Measurements from ENCODE around the gene CRYM.
"Not testable (repeated sequence)": the region's sequence is repeated elsewhere in the genome, so short reads cannot be mapped to it uniquely, and the experiment has no call there.

CRYM gene

DNA sequence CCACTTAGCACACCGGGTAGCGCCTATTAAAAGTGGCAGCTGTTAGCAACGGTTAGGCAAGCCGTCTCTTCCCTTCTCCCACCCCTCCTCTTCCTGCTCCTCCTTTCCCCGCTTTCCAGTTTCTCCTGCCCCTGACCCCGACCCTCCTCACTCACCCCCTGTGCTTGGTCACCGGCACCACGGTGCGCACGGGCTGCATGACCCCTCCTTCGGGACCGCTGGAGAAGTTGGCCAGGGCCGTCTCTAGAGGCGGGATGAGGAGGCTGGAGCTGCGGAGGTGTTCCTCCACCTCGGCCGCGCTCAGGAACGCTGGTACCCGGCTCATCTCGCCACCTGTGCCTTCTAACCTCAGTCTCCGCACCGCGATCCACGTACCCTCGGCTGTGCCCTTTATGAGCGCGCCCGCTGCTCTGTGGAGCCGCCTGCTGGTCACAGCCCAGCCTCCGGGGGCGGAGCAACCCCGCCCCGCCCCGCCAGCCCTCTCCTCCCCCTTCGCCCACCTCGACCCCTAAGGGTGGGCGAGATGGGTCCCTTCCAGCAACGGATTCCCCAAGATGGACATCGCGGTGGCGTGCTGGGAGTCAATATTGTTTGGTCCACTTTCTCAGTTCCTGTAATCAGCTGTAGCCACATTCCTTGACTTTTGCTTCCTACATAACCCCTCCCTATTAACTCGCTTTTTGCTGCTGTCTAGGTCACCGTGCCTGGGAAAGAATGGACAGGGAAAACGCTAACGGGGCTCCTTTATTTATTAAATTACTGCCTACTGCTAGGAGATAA is at the start of gene CRYM:
Gene CRYM, minus strand, starts transcription at position 364 of the 780 bp plus-strand sequence. Its CDS starts 39 bp downstream, at position 325.
- TF ChIP-seq, protein P1, sequence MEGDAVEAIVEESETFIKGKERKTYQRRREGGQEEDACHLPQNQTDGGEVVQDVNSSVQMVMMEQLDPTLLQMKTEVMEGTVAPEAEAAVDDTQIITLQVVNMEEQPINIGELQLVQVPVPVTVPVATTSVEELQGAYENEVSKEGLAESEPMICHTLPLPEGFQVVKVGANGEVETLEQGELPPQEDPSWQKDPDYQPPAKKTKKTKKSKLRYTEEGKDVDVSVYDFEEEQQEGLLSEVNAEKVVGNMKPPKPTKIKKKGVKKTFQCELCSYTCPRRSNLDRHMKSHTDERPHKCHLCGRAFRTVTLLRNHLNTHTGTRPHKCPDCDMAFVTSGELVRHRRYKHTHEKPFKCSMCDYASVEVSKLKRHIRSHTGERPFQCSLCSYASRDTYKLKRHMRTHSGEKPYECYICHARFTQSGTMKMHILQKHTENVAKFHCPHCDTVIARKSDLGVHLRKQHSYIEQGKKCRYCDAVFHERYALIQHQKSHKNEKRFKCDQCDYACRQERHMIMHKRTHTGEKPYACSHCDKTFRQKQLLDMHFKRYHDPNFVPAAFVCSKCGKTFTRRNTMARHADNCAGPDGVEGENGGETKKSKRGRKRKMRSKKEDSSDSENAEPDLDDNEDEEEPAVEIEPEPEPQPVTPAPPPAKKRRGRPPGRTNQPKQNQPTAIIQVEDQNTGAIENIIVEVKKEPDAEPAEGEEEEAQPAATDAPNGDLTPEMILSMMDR (conservative IDR thresholded peaks at IDR 0.05): peak; percentile 84
- no peak within 1 kb of the TSS for H3K27ac ChIP-seq

DNA sequence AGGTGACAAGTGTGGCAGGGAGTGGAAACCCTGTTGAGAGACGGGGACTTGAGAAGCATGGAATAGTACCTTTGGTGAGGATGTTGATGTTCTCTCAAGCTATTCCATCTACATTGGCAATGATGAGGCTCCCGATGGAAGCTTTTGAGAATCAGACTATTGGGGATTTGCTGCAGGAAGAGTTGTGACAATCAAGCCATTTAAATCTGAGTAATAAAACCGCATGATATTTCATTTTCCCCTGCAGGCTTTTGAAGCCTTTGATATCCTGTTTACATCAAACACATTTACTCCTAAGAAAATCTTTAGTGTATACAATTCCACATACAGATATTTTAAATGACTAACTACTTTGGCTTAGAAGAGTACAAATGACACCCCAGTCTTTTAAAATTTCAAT is 49.0 kb upstream of the CRYM start:
- H3K27ac ChIP-seq: no peak overlapping the region
- TF ChIP-seq, protein P1 (conservative IDR thresholded peaks at IDR 0.05): no peak

DNA sequence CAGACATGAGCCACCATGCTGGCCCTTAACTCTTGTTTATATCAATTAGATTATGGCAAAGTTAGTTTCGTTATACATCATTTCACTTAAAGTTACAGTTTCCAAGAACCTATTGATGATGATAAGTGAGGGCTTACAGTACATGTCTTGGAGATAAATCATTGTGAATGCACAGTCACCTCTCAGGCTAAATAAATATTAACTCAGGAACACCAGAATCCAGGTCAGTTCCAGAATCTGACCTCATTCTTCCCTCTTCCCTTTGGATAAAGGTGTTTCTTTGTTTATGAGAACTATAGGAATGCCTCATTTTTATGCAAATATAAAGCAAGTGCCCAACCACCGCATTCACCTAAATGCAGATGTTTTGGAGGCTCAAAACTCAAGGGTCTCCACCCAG is 48.4 kb upstream of the CRYM start:
- no peak overlapping the region for H3K27ac ChIP-seq

GRCh38 chr16:21324267-21324666 is 46.2 kb upstream of the CRYM start:
- TF ChIP-seq, protein P1 (conservative IDR thresholded peaks at IDR 0.05): no peak
- H3K27ac ChIP-seq: no peak overlapping the region

More for the DNA sequence above, 48.4 kb upstream of the CRYM start:
- TF ChIP-seq, protein P1 (conservative IDR thresholded peaks at IDR 0.05): no peak

GRCh38 chr16:21322251-21322650 is 44.2 kb upstream of the CRYM start:
- H3K27ac ChIP-seq: not testable (repeated sequence)

GRCh38 chr16:21321736-21322135 is 43.6 kb upstream of the CRYM start:
- TF ChIP-seq, protein P1 (conservative IDR thresholded peaks at IDR 0.05): no peak
- H3K27ac ChIP-seq: no peak overlapping the region

DNA sequence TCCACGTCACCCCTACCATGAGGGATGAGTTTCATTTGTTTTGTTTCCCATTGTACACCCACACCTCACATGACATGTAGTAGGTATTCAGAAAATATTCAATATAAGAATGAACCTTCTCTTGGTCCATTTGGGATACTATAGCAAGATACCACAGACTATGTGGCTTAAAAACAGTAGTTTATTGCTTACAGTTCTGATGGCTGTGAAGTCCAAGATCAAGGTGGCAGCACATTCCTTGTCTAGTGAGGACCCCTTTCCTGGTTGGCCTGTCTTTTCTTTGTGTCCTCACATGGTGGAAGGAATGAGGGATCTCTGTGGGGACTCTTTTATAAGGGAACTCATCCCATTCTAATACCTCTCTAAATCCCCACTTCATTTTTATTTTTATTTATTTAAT is 36.2 kb upstream of the CRYM start:
- H3K27ac ChIP-seq: no peak overlapping the region
- TF ChIP-seq, protein P1 (conservative IDR thresholded peaks at IDR 0.05): no peak

- not testable (repeated sequence) for H3K27ac ChIP-seq
These were observed 34.8 kb upstream of the CRYM start for GRCh38 chr16:21312863-21313372.

- not testable (repeated sequence) for H3K27ac ChIP-seq
These were observed 34.0 kb upstream of the CRYM start for GRCh38 chr16:21312046-21312445.

GRCh38 chr16:21306712-21307111 is 28.6 kb upstream of the CRYM start:
- H3K27ac ChIP-seq: not testable (repeated sequence)
